SKM-1 (cell line): ENCODE results near the gene CD207.
"Not testable (repeated sequence)": the region's sequence is repeated elsewhere in the genome, so short reads cannot be mapped to it uniquely, and the experiment has no call there.

Experiments
- DNase-seq: peaks from one replicate; lab custom pipeline; 2025; ENCODE audit not compliant: unreplicated experiment; lab: John Stamatoyannopoulos, UW

The CD207 gene

DNA sequence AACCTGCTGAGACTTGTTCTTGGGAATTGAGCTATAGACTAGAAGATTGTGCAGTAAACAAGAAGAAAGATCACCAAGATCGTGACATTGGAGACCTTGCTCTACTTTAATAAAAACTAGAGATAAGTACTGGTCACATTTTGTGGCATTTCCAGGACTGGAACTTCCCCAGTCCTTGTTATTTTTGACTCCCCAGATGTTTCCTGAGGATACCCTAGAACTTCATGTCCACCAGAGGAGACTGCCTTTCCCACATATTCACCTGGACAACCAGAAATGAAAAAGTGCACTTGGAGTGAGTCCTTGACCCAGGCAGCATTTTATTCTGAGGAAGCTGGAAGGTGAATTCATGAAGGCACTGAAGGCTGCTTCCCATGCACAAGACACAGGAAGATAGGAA lies 5.7 kb downstream of the CD207 start:
- no peak for DNase-seq

DNA sequence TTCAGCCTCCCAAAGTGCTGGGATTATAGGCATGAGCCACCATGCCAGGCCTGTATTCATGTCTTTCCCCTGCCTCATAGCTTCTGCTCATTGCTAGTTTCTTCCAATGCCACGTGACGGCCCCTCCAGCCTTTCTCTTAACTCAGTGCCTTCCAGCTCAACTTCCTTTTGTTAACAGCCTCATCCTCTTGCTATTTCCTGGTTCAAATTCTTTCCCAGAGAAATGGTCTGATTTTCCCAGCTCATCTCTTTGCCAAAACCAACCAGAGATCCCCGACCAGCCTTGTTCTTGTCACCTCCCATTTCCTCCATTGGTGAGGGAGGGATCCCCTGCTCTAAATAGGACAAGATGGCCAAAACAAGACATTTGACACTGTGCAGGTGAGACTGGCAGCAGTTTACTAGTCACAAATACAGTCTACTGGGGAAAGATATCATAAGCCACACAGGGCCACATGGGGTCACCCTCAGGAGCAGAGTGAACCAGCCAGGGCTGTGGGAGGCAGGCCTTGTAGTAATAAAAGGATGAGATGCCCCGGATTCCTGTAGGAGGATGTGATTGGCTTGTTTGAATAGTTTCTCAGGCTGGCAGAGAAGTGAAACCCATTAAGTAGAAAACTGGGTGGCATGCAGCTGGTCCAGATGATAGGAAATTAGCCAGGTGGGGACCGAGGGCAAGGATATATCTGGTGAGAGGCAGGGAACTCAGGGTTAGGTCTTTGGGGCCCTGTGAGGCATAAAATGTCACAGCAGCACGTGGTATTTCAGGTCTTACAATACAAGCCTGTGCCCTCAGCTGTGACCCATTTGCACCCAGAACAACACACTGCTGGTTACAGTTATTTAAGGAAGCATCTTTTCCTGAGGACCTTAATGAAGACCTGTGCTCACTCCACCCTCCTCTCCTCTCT lies 6.4 kb downstream of the CD207 start:
- DNase-seq, result no peak

DNA sequence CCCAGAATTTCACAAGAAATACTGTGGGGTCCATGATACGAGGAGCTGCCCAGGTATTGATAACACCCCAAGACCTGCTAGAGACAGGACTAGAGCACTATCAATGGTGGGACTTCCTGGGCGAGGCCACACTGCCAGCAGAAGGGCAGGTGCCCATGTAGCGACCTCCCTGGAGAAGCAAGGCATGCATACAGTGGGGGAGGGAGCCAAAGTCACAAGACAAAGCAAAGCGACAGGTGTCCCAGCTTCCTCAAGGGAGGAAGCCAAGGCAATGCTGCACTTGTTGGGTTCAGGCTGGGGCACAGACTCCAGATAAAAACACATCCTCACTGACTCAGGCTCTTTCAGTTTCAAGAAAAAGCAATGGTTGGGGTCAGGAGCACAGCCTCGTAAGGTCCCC lies 7.5 kb downstream of the CD207 start:
- DNase-seq, result no peak

DNA sequence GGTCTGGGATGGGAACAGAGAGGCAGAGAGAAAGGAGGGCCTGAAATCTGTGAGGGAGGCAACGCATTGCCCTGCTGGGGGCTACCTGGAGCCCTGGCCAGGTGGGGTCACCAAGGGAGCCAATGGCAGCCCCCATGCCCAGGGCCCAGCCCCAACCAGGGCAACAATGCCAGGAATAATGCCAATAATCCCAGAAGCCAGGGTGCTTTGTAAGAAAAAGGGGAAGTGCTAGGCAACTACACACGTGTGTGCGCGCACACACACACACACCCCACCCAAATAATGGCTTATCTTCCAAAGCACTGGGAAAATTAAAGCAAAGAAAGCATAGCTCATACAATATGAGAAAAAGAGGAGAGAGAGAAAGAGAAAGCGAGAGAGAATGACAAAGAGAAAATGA lies 8.2 kb downstream of the CD207 start:
- no peak for DNase-seq

DNA sequence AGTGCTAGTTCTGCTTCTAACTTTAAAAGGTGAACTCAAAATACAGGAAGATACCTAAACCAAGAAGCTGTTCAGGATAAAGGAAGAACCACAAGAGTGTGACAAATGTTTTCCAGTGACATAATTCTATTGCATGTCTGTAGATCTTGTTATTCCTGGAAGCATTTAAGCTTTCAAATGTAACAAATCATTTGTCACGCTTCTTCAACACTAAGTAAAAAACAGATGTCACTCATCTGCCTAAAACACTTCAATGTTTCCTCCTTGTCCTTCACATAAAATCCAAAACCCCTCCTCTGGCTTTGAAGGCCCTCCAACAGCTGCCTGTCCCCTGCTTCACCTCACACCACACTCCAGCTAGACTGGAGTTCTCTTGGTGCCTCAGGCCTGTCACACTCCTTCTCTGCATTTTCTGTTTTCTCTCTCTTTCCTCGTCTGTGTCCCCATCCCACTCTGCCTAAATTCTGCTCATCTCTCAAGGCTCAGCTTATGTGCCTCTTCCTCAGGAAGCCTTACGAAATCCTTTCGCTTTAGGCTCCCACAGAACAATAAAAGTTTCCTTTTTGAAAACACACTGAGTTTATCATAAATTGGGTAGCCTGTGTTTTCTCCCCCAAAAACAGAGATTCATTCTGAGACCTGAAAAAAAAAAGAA lies 8.8 kb downstream of the CD207 start:
- DNase-seq, result no peak

DNA sequence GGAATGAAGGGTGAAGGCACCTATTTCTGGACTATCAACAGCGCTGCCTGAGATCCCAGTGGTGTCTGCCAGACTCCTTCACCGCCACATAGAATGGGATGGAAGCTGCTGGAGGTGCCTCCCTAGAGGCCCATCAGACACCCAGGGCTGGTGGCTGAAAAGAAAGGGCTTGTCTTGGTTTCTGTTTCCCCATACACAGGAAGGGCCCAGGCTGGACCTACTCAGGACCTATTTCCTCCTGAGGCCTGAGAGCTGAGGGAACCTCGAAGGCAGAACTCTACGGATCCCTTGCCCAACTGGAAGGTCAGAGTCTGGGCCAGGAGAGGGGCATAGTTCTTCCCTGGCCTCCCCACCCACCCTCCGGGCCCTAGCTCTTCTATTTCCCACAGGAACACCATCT lies 12.4 kb downstream of the CD207 start:
- no peak for DNase-seq

DNA sequence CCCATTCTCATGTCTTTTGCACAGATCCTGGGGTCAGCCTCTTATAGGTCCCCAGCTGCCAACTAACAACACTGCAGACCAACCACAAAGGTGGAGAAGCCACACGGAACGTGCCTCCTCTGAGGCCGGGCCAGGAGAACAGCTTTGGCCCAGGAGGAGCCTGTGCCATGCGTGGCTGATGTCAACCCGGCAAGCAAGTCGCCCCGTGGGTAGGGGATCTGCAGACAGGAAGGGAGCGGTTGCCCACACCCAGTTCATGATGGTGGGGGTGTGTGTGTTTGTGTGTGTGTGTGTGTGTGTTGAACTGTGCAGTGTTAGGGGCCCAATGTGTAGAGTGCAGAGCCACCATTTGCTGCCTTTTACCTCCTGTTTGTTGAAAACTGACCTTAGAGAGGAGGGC lies 12.8 kb downstream of the CD207 start:
- DNase-seq, result no peak

DNA sequence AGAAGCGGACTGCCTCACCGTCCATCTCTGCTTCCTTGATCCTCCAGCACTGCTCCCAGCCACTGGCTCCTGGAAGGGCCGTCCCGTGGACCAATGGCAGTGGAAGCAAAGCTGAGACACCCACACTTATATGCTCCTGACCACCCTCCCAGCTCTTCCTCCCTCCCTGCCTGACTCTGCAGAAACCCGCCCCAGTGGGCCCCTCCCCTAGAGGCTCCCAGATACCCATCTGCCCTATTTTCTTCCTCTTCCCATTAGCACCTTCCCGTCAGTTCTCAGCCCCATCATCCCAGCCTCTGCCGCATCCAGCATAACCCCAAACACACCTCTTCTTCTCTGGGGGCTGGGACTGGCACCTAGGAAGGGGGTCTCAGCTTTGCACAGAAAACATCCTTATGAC lies 15.1 kb downstream of the CD207 start, which contains the start of gene CLEC4F:
Gene CLEC4F (minus strand): TSS at position 101 of the 400 bp plus-strand sequence. CDS start 76 bp downstream, at position 25.
- DNase-seq, result no peak

DNA sequence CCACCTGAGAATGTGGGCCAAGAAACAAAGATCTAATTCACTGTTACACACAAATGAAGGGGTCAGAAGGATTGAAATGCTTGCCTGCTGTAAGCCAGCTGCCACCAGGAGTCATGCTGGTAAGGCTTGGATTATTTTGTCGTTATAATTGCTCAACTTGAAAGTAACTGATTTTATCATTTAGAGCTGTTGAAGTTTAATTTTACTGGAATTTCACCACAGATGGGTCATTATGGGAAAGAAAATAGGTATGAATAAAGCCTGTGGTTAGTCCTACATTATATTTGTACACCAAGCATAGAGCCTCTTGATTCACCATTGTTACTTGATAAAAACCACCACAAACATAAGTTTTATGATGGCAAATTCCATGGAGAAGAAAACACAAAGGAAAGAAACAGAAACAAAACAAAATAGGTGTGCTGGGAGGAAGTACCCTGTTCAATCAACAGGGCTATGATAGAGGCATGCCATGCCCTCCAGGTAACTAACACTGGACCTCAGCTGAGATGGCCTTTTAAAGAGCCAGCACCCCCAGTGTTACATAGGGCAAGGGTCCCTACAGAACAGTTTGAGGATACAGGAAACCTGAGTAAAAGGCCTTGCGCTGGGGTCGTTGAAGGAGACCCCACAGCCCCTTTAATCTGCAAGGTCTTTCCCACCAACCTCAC lies 18.2 kb downstream of the CD207 start:
- DNase-seq, result no peak

DNA sequence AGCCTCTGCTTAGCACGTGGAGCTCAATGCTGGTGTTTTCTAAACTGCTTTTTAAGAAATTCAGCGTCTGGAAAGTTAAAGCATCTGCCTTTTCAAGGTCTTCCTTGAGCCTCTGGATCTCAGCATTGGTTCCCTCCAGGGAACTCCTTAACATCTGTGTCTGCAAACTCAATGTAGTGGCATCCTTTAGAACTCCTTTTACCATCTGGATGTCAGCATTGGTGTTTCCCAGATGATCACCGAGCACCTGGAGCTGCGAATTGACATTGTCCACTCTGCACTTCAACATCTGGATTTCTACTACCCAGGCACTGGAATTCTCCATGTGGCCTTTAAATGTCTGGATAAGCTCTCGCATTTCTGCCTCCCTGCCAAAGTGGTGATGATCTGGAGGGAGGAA lies 18.9 kb downstream of the CD207 start:
- no peak for DNase-seq

DNA sequence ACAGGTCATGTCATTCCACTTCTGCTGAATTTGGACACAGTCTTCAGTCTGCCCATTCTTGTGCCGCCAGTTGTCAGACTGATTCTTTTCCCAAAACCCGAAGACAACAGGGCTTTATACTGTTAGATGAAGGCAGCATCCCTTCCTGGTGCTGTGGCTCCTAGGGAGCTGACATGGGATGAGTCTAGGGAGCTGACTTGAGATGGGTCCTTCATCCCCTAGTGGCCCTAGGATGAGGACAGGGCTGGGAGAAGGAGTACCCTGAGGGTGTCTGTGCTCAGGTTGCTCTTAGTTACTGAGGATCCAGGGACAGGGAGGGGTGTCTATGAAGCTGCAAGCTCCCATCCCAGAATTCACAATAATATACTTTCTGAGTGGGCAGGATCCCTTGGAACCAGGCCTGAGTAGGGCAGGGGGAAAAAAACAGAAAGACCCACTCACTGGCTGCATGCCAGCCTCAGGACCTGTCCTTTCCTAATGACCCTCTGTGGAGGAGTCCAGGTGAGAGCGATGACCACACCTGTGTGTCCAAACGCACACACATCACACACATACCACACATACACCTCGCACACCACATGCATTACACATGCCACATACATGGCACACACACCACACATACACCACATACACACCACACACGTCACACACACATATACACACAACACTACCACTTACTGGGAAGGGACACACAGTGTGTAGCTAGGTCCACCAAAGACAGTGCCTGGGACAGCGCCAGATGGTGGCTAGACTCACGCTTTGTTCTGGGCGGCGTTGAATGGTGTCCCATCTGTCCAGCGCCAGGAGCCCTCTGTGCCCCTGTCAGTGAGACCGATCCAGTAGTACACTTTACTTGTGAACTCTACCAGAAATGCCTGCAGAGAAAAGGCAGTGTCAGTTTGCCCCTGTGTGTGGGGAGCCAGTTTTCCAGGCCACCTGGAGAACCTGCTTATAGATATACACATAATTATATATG lies 26.3 kb downstream of the CD207 start:
- DNase-seq, result no peak

DNA sequence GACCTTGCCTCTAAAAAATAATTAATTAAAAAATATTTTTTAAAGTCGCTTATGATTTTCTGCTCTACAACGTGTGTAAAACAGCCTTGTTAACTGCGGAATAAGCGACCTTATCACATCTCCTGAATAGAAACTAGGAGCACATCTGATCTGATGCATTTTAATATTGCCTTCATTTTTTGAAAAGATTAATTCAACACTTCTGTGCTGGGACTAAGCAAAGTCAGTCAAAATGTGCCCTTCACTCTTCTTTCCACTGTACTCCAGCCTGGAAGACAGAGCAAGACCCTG lies 27.8 kb downstream of the CD207 start:
- no peak for DNase-seq

DNA sequence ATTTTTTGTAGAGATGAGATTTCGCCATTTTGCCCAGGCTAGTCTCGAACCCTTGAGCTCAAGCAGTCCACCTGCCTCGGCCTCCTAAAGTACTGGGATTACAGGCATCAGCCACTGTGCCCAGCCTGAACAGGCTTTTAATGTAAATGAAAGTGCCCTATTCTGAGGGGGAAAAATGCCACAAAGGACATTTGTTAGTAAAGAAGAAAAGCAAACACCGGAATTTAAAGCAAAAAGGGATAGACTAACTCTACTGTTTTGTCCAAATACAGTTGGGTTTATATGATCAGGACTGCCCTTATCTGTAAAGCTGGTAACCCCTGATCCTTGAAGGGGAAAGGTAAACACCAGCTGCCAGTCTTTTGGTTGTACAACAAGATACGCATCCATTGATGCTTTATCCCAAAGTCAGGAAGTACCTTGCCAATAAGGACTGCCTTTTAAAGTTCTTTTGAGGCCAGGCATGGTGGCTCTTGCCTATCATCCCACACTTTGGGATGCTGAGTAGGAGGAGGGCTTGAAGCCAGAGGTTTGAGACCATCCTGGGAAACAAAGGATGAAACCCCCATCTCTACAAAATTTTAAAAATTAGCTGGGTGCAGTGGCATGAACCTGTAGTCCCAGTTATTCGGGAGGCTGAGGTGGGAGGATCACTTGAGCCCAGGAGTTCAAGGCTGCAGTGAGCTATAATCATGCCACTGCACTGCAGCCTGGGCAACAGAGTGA lies 28.4 kb downstream of the CD207 start:
- no peak for DNase-seq

DNA sequence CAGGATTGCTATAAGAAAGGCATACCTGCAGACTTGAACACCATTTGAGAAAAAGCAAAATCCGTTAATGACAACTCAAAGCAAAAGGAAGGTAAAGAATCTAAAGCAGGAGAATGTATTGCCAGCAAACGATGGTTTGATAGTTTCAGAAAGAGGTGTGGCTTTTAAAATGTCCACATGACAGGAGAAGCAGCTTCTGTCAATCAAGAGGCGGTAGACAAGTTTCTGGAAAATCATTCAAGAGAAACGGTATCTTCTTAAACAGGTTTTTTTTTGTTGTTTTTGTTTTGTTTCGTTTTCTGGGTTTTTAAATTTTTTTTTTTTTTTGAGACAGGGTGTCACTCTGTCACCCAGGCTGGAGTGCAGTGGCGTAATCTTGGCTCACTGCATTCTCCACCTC lies 29.0 kb downstream of the CD207 start:
- DNase-seq, result no peak

DNA sequence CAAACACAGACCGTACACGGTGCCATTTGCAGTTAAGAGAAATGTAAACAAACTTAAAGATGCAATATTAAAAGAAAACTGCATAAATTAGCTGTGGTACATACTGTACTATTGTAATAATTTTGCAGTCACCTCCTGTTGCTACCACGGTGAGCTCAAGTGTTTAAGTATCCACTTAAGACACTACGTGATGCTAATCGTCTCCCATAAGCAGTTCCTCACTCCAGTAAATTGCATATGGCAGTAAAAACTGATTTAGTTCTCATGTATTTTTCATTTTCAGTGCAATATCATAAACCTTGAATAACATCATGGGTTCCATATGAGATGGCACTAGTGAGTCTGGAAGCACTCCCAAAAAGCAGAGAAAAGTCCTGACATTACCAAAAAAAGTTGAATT lies 29.6 kb downstream of the CD207 start:
- no peak for DNase-seq

DNA sequence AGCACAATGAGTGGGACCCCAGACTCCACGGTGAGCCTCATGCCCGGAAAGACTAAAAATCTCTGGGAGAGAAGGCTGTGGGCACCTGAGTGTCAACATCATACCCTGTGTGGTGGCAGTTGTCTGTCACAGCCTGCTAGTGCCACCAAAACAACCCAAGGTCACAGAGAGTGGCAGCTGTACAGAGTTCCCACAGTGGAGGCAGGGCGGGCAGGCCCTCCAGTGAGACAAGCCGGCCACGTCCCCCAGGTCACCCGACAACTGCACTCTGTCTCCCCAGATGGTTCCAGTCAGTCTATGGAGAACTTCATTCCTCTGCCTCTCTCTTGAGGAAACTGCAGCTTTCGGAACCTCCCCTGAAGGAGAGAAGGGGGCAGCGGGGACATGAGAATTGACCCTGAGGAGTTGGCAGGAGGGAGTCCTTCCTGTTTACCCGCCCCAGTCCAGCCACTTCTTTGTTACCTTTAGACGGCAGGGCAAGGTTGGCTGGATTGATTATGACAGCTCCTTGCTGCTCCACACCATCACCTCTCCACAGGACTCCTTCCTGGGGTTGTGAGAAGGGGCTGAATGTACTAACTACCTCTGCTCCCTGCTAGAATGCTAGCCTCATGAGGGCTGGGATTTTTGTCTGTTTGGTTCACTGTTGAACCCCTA lies 33.9 kb downstream of the CD207 start:
- no peak for DNase-seq

DNA sequence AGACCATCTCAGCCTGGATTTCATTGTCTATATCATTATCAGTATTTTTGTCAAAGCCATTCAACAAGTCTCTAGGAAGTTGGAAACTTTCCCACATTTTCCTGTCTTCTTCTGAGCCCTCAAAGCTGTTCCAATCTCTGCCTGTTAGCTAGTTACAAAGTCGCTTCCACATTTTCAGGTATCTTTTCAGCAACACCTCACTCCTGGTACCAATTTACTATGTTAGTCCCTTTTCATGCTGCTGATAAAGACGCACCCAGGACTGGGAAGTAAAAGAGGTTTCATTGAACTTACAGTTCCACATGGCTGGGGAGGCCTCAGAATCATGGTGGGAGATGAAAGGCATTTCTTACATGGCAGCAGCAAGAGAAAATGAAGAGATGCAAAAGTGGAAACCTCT lies 35.9 kb downstream of the CD207 start:
- DNase-seq, result no peak

DNA sequence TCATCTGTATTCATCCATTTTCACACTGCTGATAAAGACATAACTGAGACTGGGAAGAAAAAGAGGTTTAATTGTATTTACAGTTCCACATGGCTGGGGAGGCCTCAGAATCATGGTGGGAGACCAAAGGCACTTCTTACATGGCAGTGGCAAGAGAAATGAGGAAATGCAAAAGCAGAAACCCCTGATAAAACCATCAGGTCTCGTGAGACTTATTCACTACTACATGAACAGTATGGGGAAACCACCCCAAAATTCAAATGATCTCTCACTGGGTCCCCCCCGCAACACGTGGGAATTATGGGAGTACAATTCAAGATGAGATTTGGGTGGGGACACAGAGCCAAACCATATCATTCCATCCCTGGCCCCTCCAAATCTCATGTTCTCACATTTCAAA lies 37.6 kb downstream of the CD207 start:
- not testable (repeated sequence) for DNase-seq

DNA sequence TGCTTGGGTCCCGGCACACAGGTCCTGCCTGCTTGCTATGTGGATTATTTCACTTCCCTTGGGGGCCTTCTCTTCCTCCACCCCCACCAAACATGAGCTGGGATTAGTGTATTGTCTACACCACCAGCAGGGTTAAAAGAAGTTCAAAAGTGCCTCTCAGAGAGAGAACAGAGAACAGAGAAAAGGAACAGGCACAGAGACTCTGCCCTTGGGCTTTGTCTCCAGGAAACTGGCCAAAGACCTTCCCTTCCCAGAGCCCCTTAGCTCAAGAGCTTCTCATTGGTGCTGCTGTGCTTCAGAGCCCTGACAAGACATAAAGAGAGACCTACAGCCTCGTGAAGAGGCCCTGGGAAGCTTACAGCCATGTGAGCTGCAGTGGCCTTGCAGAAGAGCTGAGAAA lies 38.1 kb downstream of the CD207 start:
- DNase-seq, result no peak

DNA sequence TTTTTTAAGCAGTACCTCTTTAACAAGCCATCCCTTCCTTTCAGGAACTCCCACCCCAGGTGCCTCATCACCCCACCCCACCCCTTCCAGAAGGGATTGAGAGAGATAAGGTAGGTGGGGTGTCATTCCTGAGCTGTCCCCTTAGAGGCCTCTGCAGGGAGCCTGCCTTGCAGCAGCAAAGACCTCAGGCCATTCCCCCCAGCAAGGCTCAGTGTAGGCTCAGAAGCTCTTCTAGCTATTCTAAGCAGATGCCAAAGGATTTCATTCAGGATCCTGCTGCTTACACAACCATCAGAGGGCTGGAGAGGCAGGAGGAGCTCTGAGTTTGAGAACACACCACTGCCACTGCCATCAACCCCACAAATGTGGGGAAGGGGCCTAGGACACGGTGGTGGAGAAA lies 39.4 kb downstream of the CD207 start:
- no peak for DNase-seq
